GM23338 (cell line): ENCODE data around the gene OTUD6A.

ENCODE experiments used
- EZH2 ChIP-seq: fragments of 200-600 bp; sonication (generic); IDR thresholded peaks from one replicate; pipeline ENCODE4 v1.8.0; 2017; ENCODE audit warnings: antibody characterized with exemption, mild to moderate bottlenecking, low read depth; ENCODE audit not compliant: unreplicated experiment
- POLR2AphosphoS5 ChIP-seq: IDR thresholded peaks from 2 replicates; pipeline ENCODE4 v1.6.1; 2016; ENCODE audit warnings: antibody characterized with exemption, low read depth
- REST ChIP-seq: IDR thresholded peaks from one replicate; pipeline ENCODE4 v1.6.1; 2018; ENCODE audit warnings: antibody characterized with exemption; ENCODE audit not compliant: unreplicated experiment
- TF ChIP-seq, protein P1 (sequence below), 2 experiments: fragments of 200-600 bp in 1 of 2; sonication (generic) in 1 of 2; conservative IDR thresholded peaks; 2 replicates each; pipeline versions ENCODE4 v1.5.1 to v1.6.1; 2016 to 2017; ENCODE audit warnings: antibody characterized with exemption in 2 of 2, low read depth in 2 of 2, mild to moderate bottlenecking in 2 of 2, moderate library complexity in 1 of 2

GRCh38 chrX:70084592-70085240 lies 22.5 kb downstream of the OTUD6A start:
- TF ChIP-seq POLR2AphosphoS5 (no peak), REST (no peak), EZH2 (no peak)
- TF ChIP-seq, protein P1, sequence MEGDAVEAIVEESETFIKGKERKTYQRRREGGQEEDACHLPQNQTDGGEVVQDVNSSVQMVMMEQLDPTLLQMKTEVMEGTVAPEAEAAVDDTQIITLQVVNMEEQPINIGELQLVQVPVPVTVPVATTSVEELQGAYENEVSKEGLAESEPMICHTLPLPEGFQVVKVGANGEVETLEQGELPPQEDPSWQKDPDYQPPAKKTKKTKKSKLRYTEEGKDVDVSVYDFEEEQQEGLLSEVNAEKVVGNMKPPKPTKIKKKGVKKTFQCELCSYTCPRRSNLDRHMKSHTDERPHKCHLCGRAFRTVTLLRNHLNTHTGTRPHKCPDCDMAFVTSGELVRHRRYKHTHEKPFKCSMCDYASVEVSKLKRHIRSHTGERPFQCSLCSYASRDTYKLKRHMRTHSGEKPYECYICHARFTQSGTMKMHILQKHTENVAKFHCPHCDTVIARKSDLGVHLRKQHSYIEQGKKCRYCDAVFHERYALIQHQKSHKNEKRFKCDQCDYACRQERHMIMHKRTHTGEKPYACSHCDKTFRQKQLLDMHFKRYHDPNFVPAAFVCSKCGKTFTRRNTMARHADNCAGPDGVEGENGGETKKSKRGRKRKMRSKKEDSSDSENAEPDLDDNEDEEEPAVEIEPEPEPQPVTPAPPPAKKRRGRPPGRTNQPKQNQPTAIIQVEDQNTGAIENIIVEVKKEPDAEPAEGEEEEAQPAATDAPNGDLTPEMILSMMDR (conservative IDR thresholded peaks at IDR 0.05; ENCODE audit: low read depth in 2 of 2) = no peak
